GM18951 (cell line): ENCODE results near the gene NR2F6.
"Not testable (repeated sequence)": the region's sequence is repeated elsewhere in the genome, so short reads cannot be mapped to it uniquely, and the experiment has no call there.

Experiments used
- POLR2A ChIP-seq: IDR thresholded peaks from 4 replicates; pipeline ENCODE4 v1.6.1; 2011; ENCODE audit warnings: mild to moderate bottlenecking; ENCODE audit not compliant: insufficient read length, insufficient read depth; ENCODE audit errors: extremely low read depth
- in situ Hi-C: fragments of 300-500 bp; cut with MboI; formaldehyde crosslinking; loops from one replicate; pipeline ENCODE4 v1.12.0; 2022; ENCODE audit warnings: low sequenced_read_pairs, mixed read lengths, inconsistent platforms; ENCODE audit not compliant: unreplicated experiment

NR2F6 gene

DNA sequence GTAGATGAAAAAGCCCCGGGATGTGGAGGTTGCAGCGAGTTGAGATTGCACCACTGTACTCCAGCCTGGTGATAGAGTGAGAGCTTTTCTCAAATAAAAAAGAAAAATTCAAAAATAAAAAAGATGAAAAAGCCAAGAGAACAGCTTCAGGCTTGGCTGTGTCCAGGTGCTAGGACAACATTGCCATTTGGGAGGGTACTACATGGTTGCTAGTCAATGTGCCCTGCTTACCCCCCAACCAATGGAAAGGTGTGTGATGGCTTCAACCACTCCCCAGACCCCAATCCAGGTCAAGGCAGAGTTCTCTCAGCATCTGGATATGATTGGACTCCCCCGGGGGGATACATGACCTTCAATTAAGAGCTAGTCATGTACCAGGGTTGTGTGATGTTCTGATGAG is 33.7 kb upstream of the NR2F6 start:
- in situ Hi-C loops, result no loop called here
- no peak for TF ChIP-seq POLR2A

GRCh38 chr19:17275441-17276175 is 29.9 kb upstream of the NR2F6 start:
- TF ChIP-seq POLR2A, result no peak
- in situ Hi-C loops, result no loop called here

- in situ Hi-C loops, result not testable (repeated sequence)
These were observed 29.2 kb upstream of the NR2F6 start for GRCh38 chr19:17274892-17275291.

DNA sequence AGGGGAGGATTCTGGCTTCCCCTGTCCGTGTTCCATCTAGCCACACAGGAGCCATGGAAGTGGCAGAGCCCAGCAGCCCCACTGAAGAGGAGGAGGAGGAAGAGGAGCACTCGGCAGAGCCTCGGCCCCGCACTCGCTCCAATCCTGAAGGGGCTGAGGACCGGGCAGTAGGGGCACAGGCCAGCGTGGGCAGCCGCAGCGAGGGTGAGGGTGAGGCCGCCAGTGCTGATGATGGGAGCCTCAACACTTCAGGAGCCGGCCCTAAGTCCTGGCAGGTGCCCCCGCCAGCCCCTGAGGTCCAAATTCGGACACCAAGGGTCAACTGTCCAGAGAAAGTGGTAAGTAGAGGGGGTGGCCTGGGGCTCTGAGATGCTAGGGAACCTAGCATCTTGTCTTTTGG is 23.0 kb upstream of the NR2F6 start:
- TF ChIP-seq POLR2A, result no peak
- in situ Hi-C loops, result no loop called here

DNA sequence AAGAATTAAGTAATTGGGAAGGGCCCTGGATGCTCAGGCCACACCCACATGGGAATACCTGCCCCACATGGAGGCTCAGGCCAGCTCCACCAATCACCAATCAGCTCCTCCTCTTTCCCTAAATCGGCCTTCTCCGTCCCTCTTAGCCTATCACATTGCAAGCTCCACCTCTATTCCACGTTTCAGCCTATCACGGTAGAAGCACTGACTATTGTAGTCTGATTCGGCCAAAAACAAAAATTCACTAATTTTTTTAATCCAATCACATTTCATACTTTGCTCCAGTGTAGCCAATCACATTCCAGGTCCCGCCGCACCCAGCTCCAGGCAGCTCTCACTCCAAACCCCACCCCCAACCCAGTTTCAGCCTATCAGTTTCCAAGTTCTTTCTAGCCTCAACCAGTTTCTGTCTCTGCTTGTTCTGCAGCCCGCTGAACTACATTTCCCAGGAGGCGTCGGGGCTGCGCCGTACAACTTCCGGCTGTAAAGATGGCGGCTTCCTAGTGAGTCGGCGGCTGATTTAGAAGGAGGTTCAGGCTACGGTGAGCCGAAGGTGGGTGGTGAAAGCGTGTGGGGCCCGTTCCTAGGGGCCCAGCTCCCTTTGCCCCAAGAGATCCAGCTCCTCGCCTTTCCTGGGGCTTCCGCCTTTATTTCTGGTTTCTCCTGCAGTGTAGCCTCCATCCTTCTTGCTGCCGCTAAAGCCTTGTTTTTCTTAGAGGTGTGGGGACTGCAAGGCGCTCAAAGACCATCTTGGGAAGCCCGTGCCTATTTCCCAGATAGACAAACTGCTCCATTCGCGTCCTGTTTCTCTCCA is 21.5 kb upstream of the NR2F6 start, which contains the start of gene BABAM1:
Gene BABAM1, plus strand, starts transcription at position 469 of the 814 bp plus-strand sequence. CDS start 1,364 bp downstream, outside the sequence.
- TF ChIP-seq POLR2A, result peak; percentile 76
- in situ Hi-C loops, result no loop called here

- in situ Hi-C loops, result no loop called here
These were observed 20.9 kb upstream of the NR2F6 start for GRCh38 chr19:17266589-17266974.

DNA sequence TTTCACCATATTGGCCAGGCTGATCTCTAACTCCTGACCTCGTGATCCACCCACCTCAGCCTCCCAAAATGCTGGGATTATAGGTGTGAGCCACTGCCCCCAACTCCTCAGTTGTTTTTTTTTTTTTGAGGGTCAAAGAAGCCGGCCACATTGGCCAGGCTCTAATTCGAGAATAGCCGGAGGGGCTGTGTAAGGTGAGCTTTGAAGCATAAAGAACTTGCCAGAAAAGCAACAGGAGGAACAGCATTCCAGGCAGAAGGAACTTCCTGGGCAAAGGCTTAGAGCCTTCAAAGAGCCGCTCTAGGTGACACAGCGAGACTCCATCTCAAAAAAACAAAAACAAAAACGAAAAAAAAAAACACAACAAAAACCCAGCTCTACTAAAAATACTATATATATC is 20.3 kb upstream of the NR2F6 start:
- TF ChIP-seq POLR2A, result no peak

More at GRCh38 chr19:17266589-17266974, 20.9 kb upstream of the NR2F6 start:
- peak; percentile 38 for TF ChIP-seq POLR2A

GRCh38 chr19:17264641-17264979 is 18.9 kb upstream of the NR2F6 start, which contains the start of gene USHBP1:
Gene USHBP1 (minus strand): TSS chr19:17264745. CDS start chr19:17264299, 446 bp downstream.
- no peak for TF ChIP-seq POLR2A
- in situ Hi-C loops, result no loop called here

More for the DNA sequence above, 20.3 kb upstream of the NR2F6 start:
- in situ Hi-C loops, result no loop called here

GRCh38 chr19:17263712-17264640 is 18.3 kb upstream of the NR2F6 start:
- TF ChIP-seq POLR2A, result no peak
- in situ Hi-C loops, result no loop called here

DNA sequence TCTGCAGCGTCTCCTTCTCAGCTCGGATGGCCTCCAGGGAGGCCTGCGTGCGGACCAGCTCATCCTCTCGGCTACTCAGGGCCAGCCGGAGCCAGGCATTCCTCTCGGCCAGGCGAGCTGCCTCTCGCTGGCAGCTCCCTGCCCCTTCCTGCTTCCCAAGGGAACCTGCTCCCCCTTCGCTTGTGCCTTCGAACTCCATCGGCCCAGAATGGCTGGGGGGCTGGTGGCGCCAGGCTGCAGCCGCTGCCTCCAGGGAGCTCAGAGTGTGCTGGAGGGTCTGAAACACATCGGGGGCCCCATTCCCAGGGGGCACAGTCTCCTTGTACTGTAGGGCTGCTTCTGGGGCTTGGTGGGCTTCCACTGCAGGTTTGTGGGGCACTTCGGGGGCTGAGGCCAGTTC is 16.8 kb upstream of the NR2F6 start:
- TF ChIP-seq POLR2A, result no peak
- in situ Hi-C loops, result no loop called here

DNA sequence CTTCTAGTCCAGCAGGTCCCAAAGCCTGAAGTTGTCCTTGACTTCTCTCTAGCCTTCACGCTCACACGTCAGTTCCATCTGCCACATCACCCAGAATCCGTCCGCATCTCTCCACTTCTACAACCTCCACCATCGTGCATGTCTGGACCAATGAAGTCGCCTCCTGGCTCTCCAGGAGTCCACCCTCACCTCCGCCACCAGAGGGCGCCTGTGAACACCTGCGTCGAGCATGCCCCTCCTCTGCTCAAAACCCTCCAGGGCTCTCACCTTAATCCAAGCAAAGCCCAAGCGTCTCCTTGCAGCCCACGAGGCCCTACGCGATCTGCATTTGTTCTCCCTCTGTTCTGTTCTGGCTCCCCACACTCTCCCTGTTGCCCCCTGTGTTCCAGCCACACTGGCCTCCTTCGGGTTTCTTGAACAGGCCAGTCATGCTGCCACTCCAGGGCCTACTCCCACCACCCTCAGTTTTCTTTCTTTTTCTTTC is 15.2 kb upstream of the NR2F6 start:
- in situ Hi-C loops, result no loop called here
- no peak for TF ChIP-seq POLR2A

GRCh38 chr19:17259934-17260333 is 14.2 kb upstream of the NR2F6 start:
- in situ Hi-C loops, result no loop called here
- TF ChIP-seq POLR2A, result no peak
